H1 (cell line): ENCODE results near the gene TACC2. TPM values are rescaled to one million over a fixed set of nuclear protein-coding genes. Genes with fewer than 3 reads are reported as not detected.

Experiments used
- CTCF ChIA-PET: fragments of 300-600 bp; sonication (Branson Sonifier 250); formaldehyde crosslinking; loops from one replicate; lab custom pipeline; 2021; ENCODE audit not compliant: partially characterized antibody; lab: Charles Lee
- POLR2A ChIA-PET: fragments of 300-600 bp; sonication (Branson Sonifier 250); formaldehyde crosslinking; loops from one replicate; lab custom pipeline; 2021; ENCODE audit warnings: inconsistent platforms; ENCODE audit not compliant: partially characterized antibody; lab: Charles Lee
- DNase-seq, 2 experiments: peaks; one replicate each; pipeline versions ENCODE4 v3.0.0 to v3.0.0-alpha.2; 2010 to 2022; ENCODE audit warnings: low spot score in 2 of 2, low read depth in 1 of 2, mixed read lengths in 1 of 2
- FAIRE-seq: peaks from 2 replicates; lab custom pipeline; 2011; peaks lifted over from hg19 to GRCh38; lab: Jason Lieb, UNC
- H2AFZ ChIP-seq: 2 replicates; pipeline ENCODE4 v1.8.1; 2012; ENCODE audit warnings: low read length, inconsistent platforms
- H2AK5ac ChIP-seq: 2 replicates; pipeline ENCODE4 v1.6.1; 2013; ENCODE audit warnings: low read depth, low read length
- H2BK120ac ChIP-seq: replicated peaks from 2 replicates; pipeline ENCODE3; 2013; ENCODE audit warnings: low read depth, low read length, inconsistent platforms
- H2BK12ac ChIP-seq: 2 replicates; pipeline ENCODE4 v1.6.1; 2013; ENCODE audit warnings: low read depth, low read length
- H2BK15ac ChIP-seq: 2 replicates; pipeline ENCODE4 v1.6.1; 2013; ENCODE audit warnings: low read length
- H2BK20ac ChIP-seq: 2 replicates; pipeline ENCODE4 v1.6.1; 2013; ENCODE audit warnings: low read length
- H2BK5ac ChIP-seq: 2 replicates; pipeline ENCODE4 v1.6.1; 2013; ENCODE audit warnings: low read depth, low read length
- H3K14ac ChIP-seq: 2 replicates; pipeline ENCODE4 v1.6.1; 2013; ENCODE audit warnings: inconsistent platforms; ENCODE audit not compliant: insufficient read length
- H3K18ac ChIP-seq: 2 replicates; pipeline ENCODE4 v1.6.1; 2013; ENCODE audit warnings: low read length; ENCODE audit errors: extremely low read depth
- H3K23ac ChIP-seq: 2 replicates; pipeline ENCODE4 v1.6.1; 2013; ENCODE audit warnings: inconsistent platforms; ENCODE audit not compliant: insufficient read length
- H3K23me2 ChIP-seq: 2 replicates; pipeline ENCODE4 v1.6.1; 2013; ENCODE audit warnings: low read depth, low read length
- H3K27ac ChIP-seq: 2 replicates; pipeline ENCODE4 v1.6.1; 2011; ENCODE audit warnings: low read depth, low read length, inconsistent platforms
- H3K27me3 ChIP-seq, 4 experiments: replicated peaks in 1 of 4; 1 replicate in 1 of 4; 2 replicates in 3 of 4; pipeline versions ENCODE4 v1.6.1 to v1.8.1; 2011 to 2013; ENCODE audit warnings: low read length in 3 of 4, mild to moderate bottlenecking in 3 of 4, inconsistent platforms in 2 of 4, mixed read lengths in 2 of 4, moderate library complexity in 1 of 4; ENCODE audit not compliant: control insufficient read depth in 3 of 4, insufficient read depth in 3 of 4; ENCODE audit errors: extremely low read depth in 1 of 4
- H3K36me3 ChIP-seq, 4 experiments: 2 replicates each; pipeline versions ENCODE4 v1.6.1 to v1.8.1; 2011 to 2013; ENCODE audit warnings: mild to moderate bottlenecking in 4 of 4, low read length in 3 of 4, moderate library complexity in 2 of 4, control low read depth in 1 of 4, inconsistent platforms in 1 of 4; ENCODE audit not compliant: insufficient read depth in 4 of 4, control insufficient read depth in 2 of 4
- H3K4ac ChIP-seq: replicated peaks from 2 replicates; pipeline ENCODE3; 2013; ENCODE audit warnings: low read length, low read depth, mixed read lengths, inconsistent platforms; ENCODE audit not compliant: insufficient read length
- H3K4me1 ChIP-seq, 4 experiments: replicated peaks in 1 of 4; 1 replicate in 1 of 4; 2 replicates in 3 of 4; pipeline versions ENCODE4 v1.6.1 to v1.8.1; 2011 to 2013; ENCODE audit warnings: low read length in 3 of 4, inconsistent platforms in 2 of 4, mixed read lengths in 1 of 4; ENCODE audit not compliant: insufficient read depth in 4 of 4, control insufficient read depth in 3 of 4
- H3K4me2 ChIP-seq, 2 experiments: 2 replicates each; pipeline versions ENCODE4 v1.6.1 to v1.8.1; 2011 to 2013; ENCODE audit warnings: low read depth in 2 of 2, low read length in 2 of 2, control low read depth in 1 of 2, inconsistent platforms in 1 of 2, mild to moderate bottlenecking in 1 of 2; ENCODE audit not compliant: insufficient read depth in 1 of 2
- H3K4me3 ChIP-seq, 4 experiments: fragments of 200-600, 300-600 bp in 1 of 4; sonication (generic), shearing (Covaris generic), sonication (Bioruptor Twin) in 1 of 4; 2 replicates each; pipeline versions ENCODE4 v1.5.1 to v1.8.1; 2011 to 2016; ENCODE audit warnings: low read length in 4 of 4, low read depth in 3 of 4, control low read depth in 2 of 4, inconsistent platforms in 2 of 4, mild to moderate bottlenecking in 2 of 4, mixed read lengths in 1 of 4, moderate library complexity in 1 of 4; ENCODE audit not compliant: insufficient read depth in 2 of 4; ENCODE audit errors: extremely low read depth in 1 of 4
- H3K56ac ChIP-seq: replicated peaks from 2 replicates; pipeline ENCODE3; 2013; ENCODE audit warnings: low read depth, mild to moderate bottlenecking, mixed read lengths, low read length, inconsistent platforms; ENCODE audit not compliant: insufficient read length
- H3K79me1 ChIP-seq: 2 replicates; pipeline ENCODE4 v1.6.1; 2013; ENCODE audit warnings: low read depth, low read length, control low read depth
- H3K79me2 ChIP-seq, 2 experiments: 2 replicates each; pipeline versions ENCODE4 v1.6.1 to v1.8.1; 2012 to 2013; ENCODE audit warnings: low read length in 2 of 2, mild to moderate bottlenecking in 2 of 2, inconsistent platforms in 1 of 2; ENCODE audit not compliant: insufficient read depth in 2 of 2, control insufficient read depth in 1 of 2
- H3K9ac ChIP-seq, 4 experiments: replicated peaks in 1 of 4; 1 replicate in 1 of 4; 2 replicates in 3 of 4; pipeline versions ENCODE4 v1.6.1 to v1.8.1; 2011 to 2013; ENCODE audit warnings: low read depth in 3 of 4, low read length in 3 of 4, control low read depth in 2 of 4, mild to moderate bottlenecking in 2 of 4, moderate library complexity in 2 of 4, inconsistent platforms in 1 of 4; ENCODE audit errors: extremely low read depth in 1 of 4
- H3K9me3 ChIP-seq, 2 experiments: 2 replicates each; pipeline versions ENCODE4 v1.6.1 to v1.8.1; 2012 to 2013; ENCODE audit warnings: mild to moderate bottlenecking in 2 of 2, moderate library complexity in 2 of 2, control low read depth in 1 of 2, inconsistent platforms in 1 of 2, low read depth in 1 of 2, low read length in 1 of 2, mixed read lengths in 1 of 2; ENCODE audit not compliant: insufficient read depth in 2 of 2
- H4K20me1 ChIP-seq, 2 experiments: replicated peaks in 1 of 2; 2 replicates each; pipeline versions ENCODE3 to v1.8.1; 2011 to 2013; ENCODE audit warnings: inconsistent platforms in 2 of 2, low read length in 2 of 2, mild to moderate bottlenecking in 1 of 2; ENCODE audit not compliant: insufficient read depth in 2 of 2, control insufficient read depth in 1 of 2
- H4K5ac ChIP-seq: 2 replicates; pipeline ENCODE4 v1.6.1; 2013; ENCODE audit warnings: low read length, low read depth, mixed read lengths, inconsistent platforms; ENCODE audit not compliant: insufficient read length
- H4K8ac ChIP-seq: 2 replicates; pipeline ENCODE4 v1.8.0; 2013; ENCODE audit warnings: mild to moderate bottlenecking, moderate library complexity, low read length, inconsistent platforms; ENCODE audit not compliant: insufficient read depth; ENCODE audit errors: extremely low read depth
- H4K91ac ChIP-seq: replicated peaks from 2 replicates; pipeline ENCODE3; 2013; ENCODE audit warnings: low read length, mixed read lengths, inconsistent platforms; ENCODE audit not compliant: insufficient read length
- ASH2L ChIP-seq: fragments of 200-600, 300-600 bp; sonication (generic); IDR thresholded peaks from one replicate; pipeline ENCODE4 v1.7.1; 2017; ENCODE audit warnings: low read length
- FOSL1 ChIP-seq: IDR thresholded peaks from 2 replicates; pipeline ENCODE4 v1.6.1; 2011; ENCODE audit warnings: mild to moderate bottlenecking, low read depth, low read length, moderate library complexity; ENCODE audit not compliant: insufficient read depth
- NRF1 ChIP-seq: IDR thresholded peaks from 2 replicates; pipeline ENCODE4 v1.6.1; 2011; ENCODE audit warnings: mild to moderate bottlenecking, low read depth, low read length, improper control_type of control experiment
- PHF8 ChIP-seq: fragments of 200-600 bp; sonication (generic); conservative IDR thresholded peaks from 2 replicates; pipeline ENCODE4 v1.7.1; 2012; ENCODE audit warnings: low read depth, mild to moderate bottlenecking, inconsistent platforms, low read length, moderate library complexity
- SAP30 ChIP-seq: fragments of 300-600 bp; sonication (generic); IDR thresholded peaks from 2 replicates; pipeline ENCODE4 v1.7.1; 2012; ENCODE audit warnings: low read length, moderate library complexity, mild to moderate bottlenecking, inconsistent platforms; ENCODE audit not compliant: insufficient read depth, insufficient replicate concordance
- SP4 ChIP-seq: IDR thresholded peaks from 2 replicates; pipeline ENCODE4 v1.6.1; 2012; ENCODE audit warnings: low read length, inconsistent platforms
- YY1 ChIP-seq: IDR thresholded peaks from 2 replicates; pipeline ENCODE4 v1.6.1; 2011; ENCODE audit warnings: low read depth, mild to moderate bottlenecking, low read length
- WGBS, 2 experiments: shearing (Covaris generic) in 1 of 2; methylation state at CpG; one replicate each; pipeline versions ENCODE4 v1.1.6 to v1.1.7; 2013 to 2015; ENCODE audit warnings: low lambda C conversion rate in 2 of 2, mixed read lengths in 2 of 2, inconsistent platforms in 1 of 2, low coverage in 1 of 2, missing lambda C conversion rate in 1 of 2; ENCODE audit not compliant: insufficient replicate concordance in 2 of 2, insufficient coverage in 1 of 2, insufficient read length in 1 of 2; ENCODE audit errors: extremely low coverage in 1 of 2, missing lambda C conversion rate in 1 of 2; 5-methylcytosine and 5-hydroxymethylcytosine counted together
- polyA plus RNA-seq, 7 experiments: library from polyadenylated mRNA; depleted of rRNA in 3 of 7; stranded (reverse) in 5 of 7; unstranded in 2 of 7; fragments of >200 nt in 5 of 7; fragments of 200-250 nt in 2 of 7; gene quantifications; 1 replicate in 5 of 7; 2 replicates in 1 of 7; 4 replicates in 1 of 7; pipeline versions ENCODE4 v1.2.1 to v1.2.3, GENCODE V29; 2011 to 2013; ENCODE audit warnings: missing spikeins in 2 of 7, mixed read lengths in 2 of 7
- total RNA-seq: library from RNA; stranded (reverse); fragmentation: NEBNext Ultra II Directional; extraction: Animal tissue kit (Norgen Biotek cat#: 25700); gene quantifications from 2 replicates; pipeline ENCODE4 v1.2.1, GENCODE V29; 2021
- TF ChIP-seq, protein P1 (sequence below): IDR thresholded peaks from 2 replicates; pipeline ENCODE4 v1.6.1; 2011; ENCODE audit warnings: low read depth, mild to moderate bottlenecking, low read length; ENCODE audit not compliant: insufficient read depth

Gene TACC2
- total and polyA plus RNA-seq, 2 of the 8 experiments (the other 6 are each of a cell fraction or from before 2014, with no cell fraction given), result 21.2 to 46.6 TPM

DNA sequence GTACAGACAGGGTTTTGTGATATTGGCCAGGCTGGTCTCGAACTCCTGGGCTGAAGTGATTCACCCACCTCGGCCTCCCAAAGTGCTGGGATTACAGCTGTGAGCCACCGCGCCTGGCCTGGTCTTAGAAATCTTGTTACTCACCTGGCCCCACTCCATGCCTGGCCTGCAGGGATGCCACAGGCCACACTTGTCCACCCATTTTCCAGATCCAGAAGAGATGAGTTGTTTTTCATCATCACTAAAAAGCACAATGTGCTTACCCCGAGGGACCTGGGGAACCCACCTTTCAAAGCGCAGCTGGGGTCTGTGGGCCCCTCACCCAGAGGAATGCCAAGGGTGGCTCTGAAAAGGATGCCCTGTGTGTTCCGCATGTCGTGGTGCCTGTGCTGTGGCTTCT, 134.2 kb downstream of the TACC2 start:
- Histone ChIP-seq H4K20me1 (peaks cover 4 to 6% of the 10 kb centered on the region in 2 experiments), H4K91ac (no peak overlapping the region), H3K79me2 (peaks cover 0 to 36% of the 10 kb centered on the region in 2 experiments; a peak in 2 of 4 replicates), H2BK120ac (no peak overlapping the region), H3K4ac (no peak overlapping the region), H2BK12ac (no peak overlapping the region), H2BK20ac (no peak overlapping the region), H2AFZ (no peak overlapping the region), H3K4me2 (no peak overlapping the region), H3K9me3 (no peaks in the 10 kb centered on the region), H3K4me3 (no peak overlapping the region), H3K18ac (no peak overlapping the region), H3K4me1 (peaks cover 4 to 16% (median 10%) of the 10 kb centered on the region in 4 experiments; a peak in 6 of 7 replicates), H4K8ac (no peak overlapping the region), H2BK5ac (no peak overlapping the region), H2AK5ac (no peak overlapping the region), H3K9ac (no peak overlapping the region), H3K23me2 (no peaks in the 10 kb centered on the region), H3K14ac (no peak overlapping the region), H4K5ac (no peak overlapping the region), H3K56ac (no peak overlapping the region), H2BK15ac (no peak overlapping the region), H3K27me3 (no peaks in the 10 kb centered on the region), H3K36me3 (no peaks in the 10 kb centered on the region), H3K27ac (no peak overlapping the region), H3K23ac (no peak overlapping the region), H3K79me1 (peaks cover 5% of the 10 kb centered on the region)
- 82% methylated on average over 8 of the region's 8 CpGs; no CpG with 5 or more reads in 1 of the 2 experiments for WGBS, 2 experiments
- TF ChIP-seq FOSL1, result no peak
- no peak for TF ChIP-seq NRF1
- TF ChIP-seq YY1, result no peak
- TF ChIP-seq ASH2L, result no peak
- no peak for TF ChIP-seq SP4
- no peak for TF ChIP-seq PHF8
- TF ChIP-seq, protein P1, sequence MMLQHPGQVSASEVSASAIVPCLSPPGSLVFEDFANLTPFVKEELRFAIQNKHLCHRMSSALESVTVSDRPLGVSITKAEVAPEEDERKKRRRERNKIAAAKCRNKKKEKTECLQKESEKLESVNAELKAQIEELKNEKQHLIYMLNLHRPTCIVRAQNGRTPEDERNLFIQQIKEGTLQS, result no peak
- TF ChIP-seq SAP30, result no peak
- POLR2A ChIA-PET, result interaction anchor here (0.7 to 3.0 kb wide), 3 partner anchors 10 to 68 kb away, joined by 3 to 22 read pairs (median 3); no protein-coding TSS in a partner anchor
- no peak for DNase-seq
- CTCF ChIA-PET, result interaction anchor here (0.6 to 2.6 kb wide), 3 partner anchors 10 to 68 kb away, joined by 3 to 7 read pairs (median 5); no protein-coding TSS in a partner anchor
- no peak for FAIRE-seq
